Measurements from ENCODE around the gene TAGAP. TPM values are rescaled to one million over a fixed set of nuclear protein-coding genes. Genes with fewer than 3 reads are reported as not detected.

The TAGAP gene, protein sequence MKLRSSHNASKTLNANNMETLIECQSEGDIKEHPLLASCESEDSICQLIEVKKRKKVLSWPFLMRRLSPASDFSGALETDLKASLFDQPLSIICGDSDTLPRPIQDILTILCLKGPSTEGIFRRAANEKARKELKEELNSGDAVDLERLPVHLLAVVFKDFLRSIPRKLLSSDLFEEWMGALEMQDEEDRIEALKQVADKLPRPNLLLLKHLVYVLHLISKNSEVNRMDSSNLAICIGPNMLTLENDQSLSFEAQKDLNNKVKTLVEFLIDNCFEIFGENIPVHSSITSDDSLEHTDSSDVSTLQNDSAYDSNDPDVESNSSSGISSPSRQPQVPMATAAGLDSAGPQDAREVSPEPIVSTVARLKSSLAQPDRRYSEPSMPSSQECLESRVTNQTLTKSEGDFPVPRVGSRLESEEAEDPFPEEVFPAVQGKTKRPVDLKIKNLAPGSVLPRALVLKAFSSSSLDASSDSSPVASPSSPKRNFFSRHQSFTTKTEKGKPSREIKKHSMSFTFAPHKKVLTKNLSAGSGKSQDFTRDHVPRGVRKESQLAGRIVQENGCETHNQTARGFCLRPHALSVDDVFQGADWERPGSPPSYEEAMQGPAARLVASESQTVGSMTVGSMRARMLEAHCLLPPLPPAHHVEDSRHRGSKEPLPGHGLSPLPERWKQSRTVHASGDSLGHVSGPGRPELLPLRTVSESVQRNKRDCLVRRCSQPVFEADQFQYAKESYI
- 1 to 10 TPM; 1.2 to 1.9 (median 1.5) TPM for total RNA-seq

DNA sequence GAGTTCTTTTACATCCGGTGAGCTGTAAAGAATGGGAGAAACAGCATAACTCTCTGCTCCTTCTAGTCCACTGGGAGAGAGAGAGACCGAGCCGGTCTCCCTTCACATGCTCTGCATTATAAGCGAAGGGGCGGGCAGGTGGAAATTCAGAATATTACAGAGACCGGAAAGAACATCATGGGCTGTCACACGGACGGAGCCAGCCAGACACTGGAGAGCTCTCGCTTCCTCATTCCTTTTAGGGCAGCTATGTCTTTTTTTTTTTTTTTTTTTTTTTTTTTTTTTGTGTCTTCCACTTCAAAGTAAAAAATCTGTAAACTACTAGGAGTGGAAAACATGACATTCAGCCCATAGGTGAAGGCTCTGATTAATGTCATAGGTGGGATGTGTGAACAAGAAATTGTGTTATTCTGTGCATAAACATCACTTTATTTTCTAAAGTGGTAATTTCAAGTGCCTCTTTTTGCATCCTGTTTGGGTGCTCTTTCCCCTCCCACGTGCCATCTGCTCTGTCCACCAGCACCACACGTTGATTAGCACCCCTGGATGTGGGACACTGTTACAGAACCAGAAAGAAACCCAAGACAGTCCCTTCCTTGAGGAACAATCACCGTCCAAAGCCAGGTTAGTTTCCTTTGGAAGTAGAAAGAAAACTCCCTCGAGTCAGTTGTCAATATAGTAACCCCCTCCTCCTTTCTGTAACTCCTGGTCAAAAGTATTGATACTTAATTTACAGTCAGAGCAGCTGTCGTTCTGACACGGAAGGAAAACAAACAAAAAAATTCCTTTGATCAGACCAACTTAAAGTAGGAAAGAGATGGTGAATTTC is at the start of gene TAGAP:
Gene TAGAP (minus strand): TSS at position 93 of the 829 bp plus-strand sequence. CDS start 845 bp downstream, outside the sequence.
- TF ChIP-seq POLR2A (IDR thresholded peaks at IDR 0.05) (peak in 1 of 2 donors; percentile 44), EP300 (IDR thresholded peaks at IDR 0.05) (no peak), POLR2AphosphoS5 (IDR thresholded peaks at IDR 0.05) (no peak)
- TF ChIP-seq, protein P1, sequence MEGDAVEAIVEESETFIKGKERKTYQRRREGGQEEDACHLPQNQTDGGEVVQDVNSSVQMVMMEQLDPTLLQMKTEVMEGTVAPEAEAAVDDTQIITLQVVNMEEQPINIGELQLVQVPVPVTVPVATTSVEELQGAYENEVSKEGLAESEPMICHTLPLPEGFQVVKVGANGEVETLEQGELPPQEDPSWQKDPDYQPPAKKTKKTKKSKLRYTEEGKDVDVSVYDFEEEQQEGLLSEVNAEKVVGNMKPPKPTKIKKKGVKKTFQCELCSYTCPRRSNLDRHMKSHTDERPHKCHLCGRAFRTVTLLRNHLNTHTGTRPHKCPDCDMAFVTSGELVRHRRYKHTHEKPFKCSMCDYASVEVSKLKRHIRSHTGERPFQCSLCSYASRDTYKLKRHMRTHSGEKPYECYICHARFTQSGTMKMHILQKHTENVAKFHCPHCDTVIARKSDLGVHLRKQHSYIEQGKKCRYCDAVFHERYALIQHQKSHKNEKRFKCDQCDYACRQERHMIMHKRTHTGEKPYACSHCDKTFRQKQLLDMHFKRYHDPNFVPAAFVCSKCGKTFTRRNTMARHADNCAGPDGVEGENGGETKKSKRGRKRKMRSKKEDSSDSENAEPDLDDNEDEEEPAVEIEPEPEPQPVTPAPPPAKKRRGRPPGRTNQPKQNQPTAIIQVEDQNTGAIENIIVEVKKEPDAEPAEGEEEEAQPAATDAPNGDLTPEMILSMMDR (IDR thresholded peaks at IDR 0.05) = no peak
- peaks cover 18% of the 10 kb centered on the region for H3K4me1 ChIP-seq
- peak in 1 of 2 donors; percentile 75 for DNase-seq (ENCODE audit: low spot score in 2 of 2)
- 22% methylated on average over 15 of the region's 15 CpGs for WGBS
- H3K27me3 ChIP-seq = no peaks in the 10 kb centered on the region
- peaks cover 3% of the 10 kb centered on the region for H3K36me3 ChIP-seq
- H3K27ac ChIP-seq = no peak within 1 kb of the TSS
- no peaks in the 10 kb centered on the region for H3K9me3 ChIP-seq
- H3K4me3 ChIP-seq = peak within 1 kb of the TSS; percentile 37

GRCh38 chr6:159093609-159094443 is 49.0 kb upstream of the TAGAP start:
- Histone ChIP-seq H3K27ac (no peak overlapping the region), H3K36me3 (no peaks in the 10 kb centered on the region), H3K9me3 (no peaks in the 10 kb centered on the region), H3K27me3 (no peaks in the 10 kb centered on the region), H3K4me3 (no peak overlapping the region), H3K4me1 (no peaks in the 10 kb centered on the region)
- no peak for DNase-seq (ENCODE audit: low spot score in 2 of 2)
- no peak for TF ChIP-seq POLR2A (IDR thresholded peaks at IDR 0.05)
- TF ChIP-seq, protein P1 (IDR thresholded peaks at IDR 0.05) = no peak
- TF ChIP-seq EP300 (IDR thresholded peaks at IDR 0.05) = no peak
- no peak for TF ChIP-seq POLR2AphosphoS5 (IDR thresholded peaks at IDR 0.05)
- 74% methylated on average over 29 of the region's 32 CpGs for WGBS

GRCh38 chr6:159092631-159093030 is 47.8 kb upstream of the TAGAP start:
- H3K27ac ChIP-seq = no peak overlapping the region
- WGBS = 64% methylated on average over 5 of the region's 5 CpGs
- no peaks in the 10 kb centered on the region for H3K36me3 ChIP-seq
- TF ChIP-seq, protein P1 (IDR thresholded peaks at IDR 0.05) = no peak
- TF ChIP-seq POLR2A (IDR thresholded peaks at IDR 0.05) = no peak
- TF ChIP-seq EP300 (IDR thresholded peaks at IDR 0.05) = no peak
- TF ChIP-seq POLR2AphosphoS5 (IDR thresholded peaks at IDR 0.05) = no peak
- no peaks in the 10 kb centered on the region for H3K9me3 ChIP-seq
- H3K27me3 ChIP-seq = no peaks in the 10 kb centered on the region
- H3K4me1 ChIP-seq = no peaks in the 10 kb centered on the region
- no peak overlapping the region for H3K4me3 ChIP-seq
- DNase-seq (ENCODE audit: low spot score in 2 of 2) = no peak

DNA sequence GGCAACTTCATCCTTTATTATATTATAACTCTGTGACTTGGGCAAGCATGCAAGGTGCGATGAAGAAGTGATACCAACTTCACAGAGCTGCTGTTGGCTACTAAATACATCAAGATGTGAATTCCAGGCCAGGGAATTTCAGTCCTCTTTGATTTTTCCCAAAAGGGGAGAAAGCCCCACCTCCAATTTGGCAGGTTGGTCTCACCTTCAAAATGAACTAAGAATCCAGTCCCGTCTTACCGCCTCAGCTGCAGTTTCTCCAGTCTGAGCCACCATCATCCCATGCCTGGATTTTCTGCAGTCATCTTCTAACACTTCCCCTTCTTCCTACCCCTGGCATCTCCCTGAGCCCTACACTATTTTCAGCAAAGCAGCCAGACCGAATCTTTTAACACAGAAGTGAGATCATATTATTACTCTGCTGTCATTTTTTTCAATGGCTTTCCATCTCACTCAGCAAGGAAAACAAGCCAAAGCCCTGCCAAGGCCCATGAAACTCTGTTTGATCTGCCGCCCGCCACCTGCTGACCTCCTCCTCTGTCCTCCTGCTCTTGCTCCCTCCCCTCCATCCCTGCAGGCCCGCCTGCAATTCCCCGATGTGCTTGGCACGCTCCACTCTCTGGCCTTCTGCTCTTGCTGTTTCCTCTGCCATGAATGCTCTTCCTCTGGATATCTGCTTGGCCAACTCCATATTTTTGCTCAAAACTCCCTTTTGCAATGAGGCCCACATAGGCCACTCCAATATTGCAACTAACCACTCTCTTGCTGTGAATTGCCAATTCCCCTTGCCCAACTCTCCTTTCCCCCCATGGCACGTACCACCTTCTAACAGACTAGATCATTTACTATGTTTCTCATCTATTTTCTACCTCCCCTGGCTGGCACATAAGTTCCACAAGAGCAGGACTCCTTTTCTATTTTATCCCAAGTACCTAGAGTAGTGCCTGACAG is 46.0 kb upstream of the TAGAP start:
- TF ChIP-seq, protein P1 (IDR thresholded peaks at IDR 0.05) = no peak
- TF ChIP-seq POLR2AphosphoS5 (IDR thresholded peaks at IDR 0.05) (no peak), EP300 (IDR thresholded peaks at IDR 0.05) (no peak), POLR2A (IDR thresholded peaks at IDR 0.05) (no peak)

More for the DNA sequence above, 46.0 kb upstream of the TAGAP start:
- no peaks in the 10 kb centered on the region for H3K9me3 ChIP-seq
- no peaks in the 10 kb centered on the region for H3K4me1 ChIP-seq
- H3K36me3 ChIP-seq = no peaks in the 10 kb centered on the region
- DNase-seq (ENCODE audit: low spot score in 2 of 2) = no peak
- H3K4me3 ChIP-seq = no peak overlapping the region
- WGBS = 75% methylated on average over 10 of the region's 10 CpGs
- H3K27ac ChIP-seq = no peak overlapping the region
- no peaks in the 10 kb centered on the region for H3K27me3 ChIP-seq

Data from suprapubic skin (tissue), 4 donors.